GM12878 (cell line): ENCODE results near the gene ZNF335. TPM values are rescaled to one million over a fixed set of nuclear protein-coding genes. Genes with fewer than 3 reads are reported as not detected.

ENCODE experiments used
- ATAC-seq: fragments of 200-7000 bp; cut with Tn5 transposase; 3 replicates; pipeline ENCODE4 v1.9.1; 2020; ENCODE audit warnings: mild to moderate bottlenecking, moderate library complexity
- BruUV-seq: library from RNA; stranded (reverse); fragments of 400-500 nt; replicated peaks from 2 replicates; lab custom pipeline; 2021; lab: Mats Ljungman, UMichigan
- CTCF ChIA-PET: fragments of 300-600 bp; sonication (Branson Sonifier 250); formaldehyde crosslinking; extraction: SDS; loops from one replicate; lab custom pipeline; 2021; ENCODE audit warnings: inconsistent platforms; lab: Yijun Ruan, JAX
- POLR2A ChIA-PET: fragments of 350-600 bp; formaldehyde crosslinking; extraction: SDS; loops from one replicate; lab custom pipeline; 2021; ENCODE audit warnings: inconsistent platforms; lab: Charles Lee
- RAD21 ChIA-PET: fragments of 300-600 bp; sonication (Branson Sonifier 250); formaldehyde crosslinking; loops from one replicate; lab custom pipeline; 2023; ENCODE audit warnings: antibody characterized with exemption; ENCODE audit not compliant: unreplicated experiment; lab: Charles Lee
- SMC1A ChIA-PET: fragments of 300-600 bp; sonication (Branson Sonifier 250); formaldehyde crosslinking; loops from one replicate; lab custom pipeline; 2023; ENCODE audit not compliant: unreplicated experiment, uncharacterized antibody; lab: Charles Lee
- DNase-seq: peaks from one replicate; pipeline ENCODE4 v3.0.0-alpha.2; 2011; ENCODE audit warnings: low read depth, low spot score
- FAIRE-seq: peaks from 3 replicates; lab custom pipeline; 2011; peaks lifted over from hg19 to GRCh38; lab: Jason Lieb, UNC
- H2AFZ ChIP-seq: 2 replicates; pipeline ENCODE4 v1.6.0; 2011; ENCODE audit warnings: low read depth, low read length, control low read depth; ENCODE audit not compliant: control insufficient read depth
- H3K27ac ChIP-seq: 2 replicates; pipeline ENCODE4 v1.5.1; 2011; ENCODE audit warnings: control low read depth; ENCODE audit not compliant: control insufficient read depth, insufficient read depth
- H3K27me3 ChIP-seq, 2 experiments: replicated peaks in 1 of 2; 2 replicates each; pipeline versions ENCODE4 v1.6.0 to v1.6.1; 2011; ENCODE audit warnings: low read length in 1 of 2; ENCODE audit not compliant: control insufficient read depth in 2 of 2, insufficient read depth in 2 of 2
- H3K36me3 ChIP-seq, 2 experiments: 2 replicates each; pipeline ENCODE4 v1.5.1; 2011; ENCODE audit warnings: low read length in 1 of 2; ENCODE audit not compliant: control insufficient read depth in 2 of 2, insufficient read depth in 2 of 2
- H3K4me1 ChIP-seq: 2 replicates; pipeline ENCODE4 v1.6.1; 2011; ENCODE audit warnings: mild to moderate bottlenecking, low read length, moderate library complexity, mixed read lengths; ENCODE audit not compliant: control insufficient read depth, insufficient read depth
- H3K4me2 ChIP-seq: 2 replicates; pipeline ENCODE4 v1.6.0; 2011; ENCODE audit warnings: control low read depth; ENCODE audit not compliant: control insufficient read depth, insufficient read depth
- H3K4me3 ChIP-seq: fragments of 200-600 bp; sonication (generic); 2 replicates; pipeline ENCODE4 v1.5.1; 2016
- H3K79me2 ChIP-seq: 2 replicates; pipeline ENCODE4 v1.6.0; 2011; ENCODE audit warnings: low read length; ENCODE audit not compliant: control insufficient read depth, insufficient read depth
- H3K9ac ChIP-seq: 2 replicates; pipeline ENCODE4 v1.8.0; 2011; ENCODE audit warnings: low read length, control low read depth, mixed read lengths; ENCODE audit not compliant: control insufficient read depth, insufficient read depth
- H3K9me3 ChIP-seq: replicated peaks from 3 replicates; pipeline ENCODE4 v1.5.1; 2011; ENCODE audit warnings: mild to moderate bottlenecking, low read length; ENCODE audit not compliant: control insufficient read depth, insufficient read depth
- H4K20me1 ChIP-seq: 2 replicates; pipeline ENCODE4 v1.6.0; 2011; ENCODE audit not compliant: control insufficient read depth, insufficient read depth
- E2F8 ChIP-seq: fragments of 450-650 bp; IDR thresholded peaks from 2 replicates; pipeline ENCODE4 v1.6.1; 2018; ENCODE audit warnings: mild to moderate bottlenecking, low read depth, moderate library complexity; ENCODE audit not compliant: partially characterized antibody
- JUND ChIP-seq: IDR thresholded peaks from 2 replicates; pipeline ENCODE4 v1.6.1; 2012; ENCODE audit warnings: low read depth, mild to moderate bottlenecking, low read length, improper control_type of control experiment, moderate library complexity
- NFXL1 ChIP-seq: fragments of 450-650 bp; IDR thresholded peaks from 2 replicates; pipeline ENCODE4 v1.6.1; 2017; ENCODE audit warnings: antibody characterized with exemption, mild to moderate bottlenecking, borderline replicate concordance
- POLR2A ChIP-seq: IDR thresholded peaks from 2 replicates; pipeline ENCODE4 v1.6.1; 2011; ENCODE audit warnings: low read depth, mild to moderate bottlenecking, low read length
- SIX5 ChIP-seq: IDR thresholded peaks from 2 replicates; pipeline ENCODE4 v1.6.1; 2011; ENCODE audit warnings: mild to moderate bottlenecking, low read depth, low read length, moderate library complexity; ENCODE audit not compliant: severe bottlenecking
- SP1 ChIP-seq: IDR thresholded peaks from one replicate; pipeline ENCODE4 v1.6.1; 2011; ENCODE audit warnings: low read depth, low read length
- WGBS: methylation state at CpG from one replicate; pipeline ENCODE4 v1.1.6; 2016; ENCODE audit warnings: low lambda C conversion rate; ENCODE audit not compliant: insufficient replicate concordance, insufficient coverage; ENCODE audit errors: missing lambda C conversion rate; 5-methylcytosine and 5-hydroxymethylcytosine counted together
- in situ Hi-C: fragments of 300-500 bp; cut with MboI; formaldehyde crosslinking; loops from 9 replicates; pipeline ENCODE4 v1.14.3; 2018; ENCODE audit warnings: mixed read lengths
- intact Hi-C: fragments of 100-400 bp; cut with micrococcal nuclease; formaldehyde crosslinking; loops from one replicate; pipeline ENCODE4 v1.14.2; 2022; ENCODE audit not compliant: unreplicated experiment
- polyA plus RNA-seq, 11 experiments: library from polyadenylated mRNA; depleted of rRNA in 4 of 11; unstranded in 6 of 11; stranded (reverse) in 5 of 11; fragments of >200 nt; fragmentation: Nextera tagmentation in 4 of 11; fragmentation: Illumina TruSeq in 1 of 11; extraction: Ambion mirVana in 4 of 11; extraction: Trizol in 1 of 11; gene quantifications; 1 replicate in 1 of 11; 2 replicates in 10 of 11; pipeline versions ENCODE4 v1.2.1 to v1.2.3, GENCODE V29; 2011 to 2016; ENCODE audit warnings: inconsistent platforms in 2 of 11, missing spikeins in 2 of 11, low read depth in 1 of 11
- total RNA-seq, 4 experiments: library from RNA; depleted of rRNA in 3 of 4; stranded (reverse); fragments of >200 nt in 3 of 4; fragmentation: Illumina TruSeq in 1 of 4; extraction: Trizol in 1 of 4; gene quantifications; 2 replicates each; pipeline versions ENCODE4 v1.2.1 to v1.2.3, GENCODE V29; 2013 to 2021
- TF ChIP-seq, protein P1 (sequence below): fragments of 450-650 bp; IDR thresholded peaks from 2 replicates; pipeline ENCODE4 v1.6.1; 2016; ENCODE audit warnings: mild to moderate bottlenecking

Gene ZNF335
- total and polyA plus RNA-seq, 10 of the 15 experiments (the other 5 are each of a cell fraction or from before 2014, with no cell fraction given): 0.74 to 30.1 (median 14.5) TPM

GRCh38 chr20:45899046-45899835 lies 72.8 kb downstream of the ZNF335 start:
- Histone ChIP-seq H3K27ac (no peak overlapping the region), H3K27me3 (no peaks in the 10 kb centered on the region), H3K4me3 (no peak overlapping the region), H3K9me3 (no peaks in the 10 kb centered on the region), H3K4me1 (no peaks in the 10 kb centered on the region), H3K4me2 (no peak overlapping the region), H4K20me1 (no peaks in the 10 kb centered on the region), H3K9ac (no peak overlapping the region), H2AFZ (no peak overlapping the region), H3K79me2 (no peaks in the 10 kb centered on the region), H3K36me3 (peaks cover 0 to 3% of the 10 kb centered on the region in 2 experiments; a peak in 2 of 4 replicates)
- DNase-seq (no peak), ATAC-seq (no peak), FAIRE-seq (no peak)
- SMC1A ChIA-PET: no interaction called here
- POLR2A ChIA-PET: interaction anchor here (0.6 kb wide), 1 partner anchor 10 kb away, joined by 3 read pairs; no protein-coding TSS in a partner anchor
- 90% methylated on average over 12 of the region's 13 CpGs for WGBS
- intact Hi-C loops: no loop called here
- TF ChIP-seq JUND (no peak), E2F8 (no peak), POLR2A (peak; percentile 30; the same call in 1 of the 2 replicates), SP1 (no peak), SIX5 (no peak), NFXL1 (no peak)
- TF ChIP-seq, protein P1, sequence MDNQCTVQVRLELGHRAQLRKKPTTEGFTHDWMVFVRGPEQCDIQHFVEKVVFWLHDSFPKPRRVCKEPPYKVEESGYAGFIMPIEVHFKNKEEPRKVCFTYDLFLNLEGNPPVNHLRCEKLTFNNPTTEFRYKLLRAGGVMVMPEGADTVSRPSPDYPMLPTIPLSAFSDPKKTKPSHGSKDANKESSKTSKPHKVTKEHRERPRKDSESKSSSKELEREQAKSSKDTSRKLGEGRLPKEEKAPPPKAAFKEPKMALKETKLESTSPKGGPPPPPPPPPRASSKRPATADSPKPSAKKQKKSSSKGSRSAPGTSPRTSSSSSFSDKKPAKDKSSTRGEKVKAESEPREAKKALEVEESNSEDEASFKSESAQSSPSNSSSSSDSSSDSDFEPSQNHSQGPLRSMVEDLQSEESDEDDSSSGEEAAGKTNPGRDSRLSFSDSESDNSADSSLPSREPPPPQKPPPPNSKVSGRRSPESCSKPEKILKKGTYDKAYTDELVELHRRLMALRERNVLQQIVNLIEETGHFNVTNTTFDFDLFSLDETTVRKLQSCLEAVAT: no peak
- in situ Hi-C loops: no loop called here
- BruUV-seq: TSS peak; percentile 50
- CTCF ChIA-PET: no interaction called here
- RAD21 ChIA-PET: no interaction called here

Other genes starting within 250 kb of the ZNF335 start
Only the 7 nearest of the 18 such genes appear.
- gene SPATA25, start 84.6 kb downstream of the ZNF335 start, total RNA-seq (2014; rRNA removed): 2.9 TPM in 2 replicates
- gene SPATA25, start 84.6 kb downstream of the ZNF335 start, total RNA-seq (2014; rRNA removed; fragmentation: Illumina TruSeq; extraction: Trizol): 1.3 and 1.5 TPM in 2 replicates
- 1.0 and 2.4 TPM in 2 replicates for gene SPATA25, start 84.6 kb downstream of the ZNF335 start, total RNA-seq (2021)
- gene SPATA25, start 84.6 kb downstream of the ZNF335 start, polyA plus RNA-seq (2011; rRNA removed): 0.16 and 0.34 TPM in 2 replicates
- 0.47 and 0.62 TPM in 2 replicates for gene SPATA25, start 84.6 kb downstream of the ZNF335 start, polyA plus RNA-seq (2014; fragmentation: Illumina TruSeq; extraction: Trizol)
- not detected for gene SPATA25, start 84.6 kb downstream of the ZNF335 start, polyA plus RNA-seq (2014; fragmentation: Nextera tagmentation; extraction: Ambion mirVana)
- gene SPATA25, start 84.6 kb downstream of the ZNF335 start, polyA plus RNA-seq (2014; rRNA removed): 2.4 and 3.4 TPM in 2 replicates
- under 1 TPM in 1 of 2 experiments, not detected in 1; 0.28 TPM for gene SPATA25, start 84.6 kb downstream of the ZNF335 start, polyA plus RNA-seq (2016; fragmentation: Nextera tagmentation; extraction: Ambion mirVana)
- gene NEURL2, start 81.0 kb downstream of the ZNF335 start, total RNA-seq (2014; rRNA removed): 5.8 and 7.0 TPM in 2 replicates
- gene NEURL2, start 81.0 kb downstream of the ZNF335 start, total RNA-seq (2014; rRNA removed; fragmentation: Illumina TruSeq; extraction: Trizol): 1.2 TPM in 2 replicates
- gene NEURL2, start 81.0 kb downstream of the ZNF335 start, total RNA-seq (2021): 4.7 and 5.7 TPM in 2 replicates
- 0.42 and 0.53 TPM in 2 replicates for gene NEURL2, start 81.0 kb downstream of the ZNF335 start, polyA plus RNA-seq (2011; rRNA removed)
- 1.0 TPM in 1 of 2 replicates, not detected in the other for gene NEURL2, start 81.0 kb downstream of the ZNF335 start, polyA plus RNA-seq (2014; fragmentation: Illumina TruSeq; extraction: Trizol)
- 1 to 10 TPM in 1 of 2 experiments, under 1 TPM in 1; 0.97 to 1.8 TPM for gene NEURL2, start 81.0 kb downstream of the ZNF335 start, polyA plus RNA-seq (2014; fragmentation: Nextera tagmentation; extraction: Ambion mirVana)
- gene NEURL2, start 81.0 kb downstream of the ZNF335 start, polyA plus RNA-seq (2014; rRNA removed): 6.5 and 6.9 TPM in 2 replicates
- gene NEURL2, start 81.0 kb downstream of the ZNF335 start, polyA plus RNA-seq (2016; fragmentation: Nextera tagmentation; extraction: Ambion mirVana): 1 to 10 TPM; 3.7 to 4.1 TPM
- gene CTSA, start 80.9 kb downstream of the ZNF335 start, total RNA-seq (2014; rRNA removed): 21.6 and 29.1 TPM in 2 replicates
- 19.5 and 21.7 TPM in 2 replicates for gene CTSA, start 80.9 kb downstream of the ZNF335 start, total RNA-seq (2014; rRNA removed; fragmentation: Illumina TruSeq; extraction: Trizol)
- 41.5 and 42.1 TPM in 2 replicates for gene CTSA, start 80.9 kb downstream of the ZNF335 start, total RNA-seq (2021)
- 16.3 and 30.3 TPM in 2 replicates for gene CTSA, start 80.9 kb downstream of the ZNF335 start, polyA plus RNA-seq (2011; rRNA removed)
- gene CTSA, start 80.9 kb downstream of the ZNF335 start, polyA plus RNA-seq (2014; fragmentation: Illumina TruSeq; extraction: Trizol): 37.9 and 47.1 TPM in 2 replicates
- gene CTSA, start 80.9 kb downstream of the ZNF335 start, polyA plus RNA-seq (2014; fragmentation: Nextera tagmentation; extraction: Ambion mirVana): 1 to 10 TPM; 7.1 to 8.6 TPM
- 42.2 and 44.1 TPM in 2 replicates for gene CTSA, start 80.9 kb downstream of the ZNF335 start, polyA plus RNA-seq (2014; rRNA removed)
- 10 to 100 TPM; 61.0 to 67.0 TPM for gene CTSA, start 80.9 kb downstream of the ZNF335 start, polyA plus RNA-seq (2016; fragmentation: Nextera tagmentation; extraction: Ambion mirVana)
- gene PLTP, start 60.0 kb downstream of the ZNF335 start, total RNA-seq (2014; rRNA removed): 9.2 and 10.6 TPM in 2 replicates
- 4.0 and 4.1 TPM in 2 replicates for gene PLTP, start 60.0 kb downstream of the ZNF335 start, total RNA-seq (2014; rRNA removed; fragmentation: Illumina TruSeq; extraction: Trizol)
- gene PLTP, start 60.0 kb downstream of the ZNF335 start, total RNA-seq (2021): 9.7 and 10.8 TPM in 2 replicates
- 3.1 and 4.9 TPM in 2 replicates for gene PLTP, start 60.0 kb downstream of the ZNF335 start, polyA plus RNA-seq (2011; rRNA removed)
- gene PLTP, start 60.0 kb downstream of the ZNF335 start, polyA plus RNA-seq (2014; fragmentation: Illumina TruSeq; extraction: Trizol): 2.6 and 6.1 TPM in 2 replicates
- gene PLTP, start 60.0 kb downstream of the ZNF335 start, polyA plus RNA-seq (2014; fragmentation: Nextera tagmentation; extraction: Ambion mirVana): 1 to 10 TPM; 1.6 TPM
- 9.1 and 9.9 TPM in 2 replicates for gene PLTP, start 60.0 kb downstream of the ZNF335 start, polyA plus RNA-seq (2014; rRNA removed)
- gene PLTP, start 60.0 kb downstream of the ZNF335 start, polyA plus RNA-seq (2016; fragmentation: Nextera tagmentation; extraction: Ambion mirVana): 10 to 100 TPM; 12.4 to 17.0 TPM
- gene PCIF1, start 37.5 kb downstream of the ZNF335 start, total RNA-seq (2014; rRNA removed): 13.8 and 14.3 TPM in 2 replicates
- 7.7 and 9.9 TPM in 2 replicates for gene PCIF1, start 37.5 kb downstream of the ZNF335 start, total RNA-seq (2014; rRNA removed; fragmentation: Illumina TruSeq; extraction: Trizol)
- 29.2 and 29.9 TPM in 2 replicates for gene PCIF1, start 37.5 kb downstream of the ZNF335 start, total RNA-seq (2021)
- 9.6 and 13.3 TPM in 2 replicates for gene PCIF1, start 37.5 kb downstream of the ZNF335 start, polyA plus RNA-seq (2011; rRNA removed)
- 13.4 and 23.4 TPM in 2 replicates for gene PCIF1, start 37.5 kb downstream of the ZNF335 start, polyA plus RNA-seq (2014; fragmentation: Illumina TruSeq; extraction: Trizol)
- gene PCIF1, start 37.5 kb downstream of the ZNF335 start, polyA plus RNA-seq (2014; fragmentation: Nextera tagmentation; extraction: Ambion mirVana): 10 to 100 TPM in 1 of 2 experiments, 1 to 10 TPM in 1; 8.4 to 10.1 TPM
- 21.4 and 22.5 TPM in 2 replicates for gene PCIF1, start 37.5 kb downstream of the ZNF335 start, polyA plus RNA-seq (2014; rRNA removed)
- 10 to 100 TPM; 32.7 to 32.9 TPM for gene PCIF1, start 37.5 kb downstream of the ZNF335 start, polyA plus RNA-seq (2016; fragmentation: Nextera tagmentation; extraction: Ambion mirVana)
- gene MMP9, start 36.7 kb upstream of the ZNF335 start, total RNA-seq (2014; rRNA removed): 0.06 and 0.49 TPM in 2 replicates
- 0.09 TPM in 1 of 2 replicates, not detected in the other for gene MMP9, start 36.7 kb upstream of the ZNF335 start, total RNA-seq (2014; rRNA removed; fragmentation: Illumina TruSeq; extraction: Trizol)
- 0.23 and 0.48 TPM in 2 replicates for gene MMP9, start 36.7 kb upstream of the ZNF335 start, total RNA-seq (2021)
- 0.20 and 0.34 TPM in 2 replicates for gene MMP9, start 36.7 kb upstream of the ZNF335 start, polyA plus RNA-seq (2011; rRNA removed)
- gene MMP9, start 36.7 kb upstream of the ZNF335 start, polyA plus RNA-seq (2014; fragmentation: Illumina TruSeq; extraction: Trizol): 0.10 TPM in 1 of 2 replicates, not detected in the other
- under 1 TPM in 1 of 2 experiments, not detected in 1; 0.04 TPM for gene MMP9, start 36.7 kb upstream of the ZNF335 start, polyA plus RNA-seq (2014; fragmentation: Nextera tagmentation; extraction: Ambion mirVana)
- 0.09 and 0.18 TPM in 2 replicates for gene MMP9, start 36.7 kb upstream of the ZNF335 start, polyA plus RNA-seq (2014; rRNA removed)
- under 1 TPM; 0.09 to 0.20 TPM for gene MMP9, start 36.7 kb upstream of the ZNF335 start, polyA plus RNA-seq (2016; fragmentation: Nextera tagmentation; extraction: Ambion mirVana)
- 0.05 and 0.34 TPM in 2 replicates for gene SLC12A5, start 57.0 kb upstream of the ZNF335 start, total RNA-seq (2014; rRNA removed)
- gene SLC12A5, start 57.0 kb upstream of the ZNF335 start, total RNA-seq (2014; rRNA removed; fragmentation: Illumina TruSeq; extraction: Trizol): 0.72 TPM in 1 of 2 replicates, not detected in the other
- 2.7 and 3.1 TPM in 2 replicates for gene SLC12A5, start 57.0 kb upstream of the ZNF335 start, total RNA-seq (2021)
- gene SLC12A5, start 57.0 kb upstream of the ZNF335 start, polyA plus RNA-seq (2011; rRNA removed): 1.0 and 1.7 TPM in 2 replicates
- gene SLC12A5, start 57.0 kb upstream of the ZNF335 start, polyA plus RNA-seq (2014; fragmentation: Illumina TruSeq; extraction: Trizol): 1.9 TPM in 1 of 2 replicates, not detected in the other
- under 1 TPM; 0.26 to 0.37 TPM for gene SLC12A5, start 57.0 kb upstream of the ZNF335 start, polyA plus RNA-seq (2014; fragmentation: Nextera tagmentation; extraction: Ambion mirVana)
- 1.3 and 1.6 TPM in 2 replicates for gene SLC12A5, start 57.0 kb upstream of the ZNF335 start, polyA plus RNA-seq (2014; rRNA removed)
- gene SLC12A5, start 57.0 kb upstream of the ZNF335 start, polyA plus RNA-seq (2016; fragmentation: Nextera tagmentation; extraction: Ambion mirVana): 1 to 10 TPM; 1.0 to 1.7 TPM